ENCODE results near the gene COL23A1.

DNA sequence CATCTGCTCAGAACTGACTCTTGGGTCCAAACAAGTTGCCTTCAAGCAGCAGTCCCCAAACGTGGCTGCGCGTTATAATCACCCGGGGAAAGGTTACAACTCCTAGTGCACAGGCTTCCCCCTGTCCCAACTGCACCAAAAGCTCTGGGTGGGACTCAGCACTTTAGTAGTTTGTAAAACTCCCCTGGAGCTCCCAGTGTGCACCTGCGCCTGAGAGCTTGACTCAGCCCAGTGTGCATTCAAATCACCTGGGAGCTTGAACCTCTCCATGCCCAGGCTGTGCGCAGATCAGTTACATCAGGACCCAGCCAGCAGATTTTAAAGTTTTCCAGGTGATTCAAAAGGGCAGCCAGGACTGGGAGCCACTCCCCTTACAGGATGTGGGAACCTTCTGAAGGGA is 151.4 kb downstream of the COL23A1 start:
- no peak for TF ChIP-seq CTCF (IDR thresholded peaks at IDR 0.05; ENCODE audit: low read length)
- TF ChIP-seq EZH2 (optimal IDR thresholded peaks at IDR 0.05; ENCODE audit: low read depth, low read length), result no peak
- no peak for TF ChIP-seq EZH2phosphoT487 (IDR thresholded peaks at IDR 0.05; ENCODE audit: low read length)

Measured in MM.1S (cell line).